ENCODE results near the gene C2CD3. TPM values are rescaled to one million over a fixed set of nuclear protein-coding genes. Genes with fewer than 3 reads are reported as not detected.
A peak's percentile ranks its signal among the peaks of the same experiment; 100 is the strongest.

The C2CD3 gene
- total and polyA plus RNA-seq, 10 donors, result 5.7 to 49.2 (median 31.8) TPM

DNA sequence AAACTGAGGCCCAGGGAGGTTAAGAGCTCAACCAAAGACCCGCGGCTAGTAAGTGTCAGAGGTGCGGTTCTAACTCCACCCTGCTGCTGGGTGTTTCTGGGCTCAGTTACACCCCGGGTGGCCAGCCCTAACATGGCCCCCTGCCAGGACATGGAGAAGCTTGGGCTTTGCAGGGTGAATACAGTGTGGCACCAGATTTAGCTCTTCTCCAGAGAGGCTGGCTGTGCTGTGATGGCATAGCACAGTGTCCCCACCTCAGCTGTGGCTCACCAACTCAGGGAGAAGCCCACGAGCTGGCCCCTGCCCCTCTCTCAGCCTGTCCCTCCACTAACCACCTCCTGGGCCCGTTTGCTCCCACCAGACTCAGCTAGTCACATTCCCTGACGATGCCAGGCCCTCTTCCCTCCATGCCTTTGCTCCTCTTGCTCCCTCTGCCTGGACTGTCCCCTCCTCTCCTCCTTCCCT lies 168.9 kb downstream of the C2CD3 start:
- Histone ChIP-seq H3K27ac (no peak overlapping the region), H3K36me3 (peaks cover 0 to 61% (median 17%) of the 10 kb centered on the region in 6 donors), H3K27me3 (replicated peaks in 1 of 7) (no peaks in the 10 kb centered on the region), H3K4me3 (no peak overlapping the region), H3K9me3 (no peaks in the 10 kb centered on the region), H3K4me1 (peaks cover 7 to 56% (median 26%) of the 10 kb centered on the region in 6 donors)
- no peak for TF ChIP-seq POLR2AphosphoS5 (IDR thresholded peaks at IDR 0.05)
- TF ChIP-seq, protein P1, sequence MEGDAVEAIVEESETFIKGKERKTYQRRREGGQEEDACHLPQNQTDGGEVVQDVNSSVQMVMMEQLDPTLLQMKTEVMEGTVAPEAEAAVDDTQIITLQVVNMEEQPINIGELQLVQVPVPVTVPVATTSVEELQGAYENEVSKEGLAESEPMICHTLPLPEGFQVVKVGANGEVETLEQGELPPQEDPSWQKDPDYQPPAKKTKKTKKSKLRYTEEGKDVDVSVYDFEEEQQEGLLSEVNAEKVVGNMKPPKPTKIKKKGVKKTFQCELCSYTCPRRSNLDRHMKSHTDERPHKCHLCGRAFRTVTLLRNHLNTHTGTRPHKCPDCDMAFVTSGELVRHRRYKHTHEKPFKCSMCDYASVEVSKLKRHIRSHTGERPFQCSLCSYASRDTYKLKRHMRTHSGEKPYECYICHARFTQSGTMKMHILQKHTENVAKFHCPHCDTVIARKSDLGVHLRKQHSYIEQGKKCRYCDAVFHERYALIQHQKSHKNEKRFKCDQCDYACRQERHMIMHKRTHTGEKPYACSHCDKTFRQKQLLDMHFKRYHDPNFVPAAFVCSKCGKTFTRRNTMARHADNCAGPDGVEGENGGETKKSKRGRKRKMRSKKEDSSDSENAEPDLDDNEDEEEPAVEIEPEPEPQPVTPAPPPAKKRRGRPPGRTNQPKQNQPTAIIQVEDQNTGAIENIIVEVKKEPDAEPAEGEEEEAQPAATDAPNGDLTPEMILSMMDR (IDR thresholded peaks at IDR 0.05 in 8 of 11, conservative IDR thresholded peaks at IDR 0.05 in 3 of 11), result no peak
- no peak for TF ChIP-seq POLR2A (IDR thresholded peaks at IDR 0.05)
- DNase-seq, result peak; percentile 67
- intact Hi-C loops (cut with DNase I; ENCODE audit: low total_unique reads), result no loop called here
- 85 to 93% (median 89%) methylated on average over 7 of the region's 7 CpGs for WGBS, 5 donors

DNA sequence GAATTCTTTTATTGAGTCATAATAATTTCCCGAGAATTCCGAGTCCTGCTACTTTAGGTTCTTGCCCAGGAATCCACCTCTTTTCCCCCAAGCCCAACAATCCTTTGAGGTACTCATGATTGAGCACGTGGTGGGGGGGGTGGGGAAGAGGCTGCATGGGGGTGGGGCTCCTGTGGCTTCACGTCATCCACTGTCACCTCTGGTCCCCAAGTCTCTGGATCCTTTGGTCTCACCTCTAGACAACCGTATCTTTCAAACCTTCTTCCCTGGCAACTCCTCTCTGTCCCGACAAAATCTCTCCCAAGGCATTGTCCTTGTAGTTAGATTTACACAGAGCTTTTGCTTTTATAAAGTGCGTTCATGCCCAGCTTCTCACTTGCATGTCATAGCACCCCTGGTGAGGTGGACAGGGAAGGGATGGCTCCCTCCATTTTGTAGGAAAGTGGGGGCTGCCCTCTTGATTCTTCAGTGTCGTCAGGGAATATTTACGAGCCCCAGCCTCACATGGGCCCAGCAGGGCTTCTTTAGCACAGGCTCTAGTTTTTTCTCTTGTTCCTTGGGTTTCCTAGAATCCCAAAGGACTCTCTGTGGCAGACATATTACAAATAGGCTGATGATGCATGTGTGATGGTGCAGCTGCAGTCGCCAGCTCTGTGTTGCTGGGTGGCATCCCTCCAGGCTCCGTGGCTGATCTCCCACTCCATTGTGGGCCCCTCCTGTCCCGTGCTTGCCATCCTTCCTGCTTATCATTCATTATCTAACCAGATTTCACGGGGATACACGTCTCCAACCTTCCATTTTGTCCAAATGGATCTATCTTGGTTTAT lies 170.3 kb downstream of the C2CD3 start:
- H3K9me3 ChIP-seq, result no peaks in the 10 kb centered on the region
- TF ChIP-seq POLR2A (IDR thresholded peaks at IDR 0.05) (no peak), POLR2AphosphoS5 (IDR thresholded peaks at IDR 0.05) (no peak)
- TF ChIP-seq, protein P1 (IDR thresholded peaks at IDR 0.05 in 8 of 11, conservative IDR thresholded peaks at IDR 0.05 in 3 of 11), result no peak
- H3K36me3 ChIP-seq, result peaks cover 0 to 50% (median 17%) of the 10 kb centered on the region in 6 donors
- WGBS, 5 donors, result 90 to 95% (median 91%) methylated on average over 14 of the region's 14 CpGs
- no peak overlapping the region for H3K4me3 ChIP-seq
- H3K27me3 ChIP-seq (replicated peaks in 1 of 7), result no peaks in the 10 kb centered on the region
- DNase-seq, result peak; percentile 35
- intact Hi-C loops (cut with DNase I; ENCODE audit: low total_unique reads), result no loop called here
- no peak overlapping the region for H3K27ac ChIP-seq
- H3K4me1 ChIP-seq, result peaks cover 6 to 56% (median 32%) of the 10 kb centered on the region in 6 donors

GRCh38 chr11:73999581-74000306 lies 171.1 kb downstream of the C2CD3 start:
- no peak overlapping the region for H3K4me3 ChIP-seq
- TF ChIP-seq POLR2A (IDR thresholded peaks at IDR 0.05), result no peak
- no peak for TF ChIP-seq POLR2AphosphoS5 (IDR thresholded peaks at IDR 0.05)
- TF ChIP-seq, protein P1 (IDR thresholded peaks at IDR 0.05 in 8 of 11, conservative IDR thresholded peaks at IDR 0.05 in 3 of 11), result no peak
- H3K27ac ChIP-seq, result no peak overlapping the region
- peaks cover 0 to 44% (median 17%) of the 10 kb centered on the region in 6 donors for H3K36me3 ChIP-seq
- H3K9me3 ChIP-seq, result no peaks in the 10 kb centered on the region
- WGBS, 5 donors, result 72 to 83% (median 82%) methylated on average over 8 of the region's 8 CpGs
- H3K27me3 ChIP-seq (replicated peaks in 1 of 7), result no peaks in the 10 kb centered on the region
- intact Hi-C loops (cut with DNase I; ENCODE audit: low total_unique reads), result no loop called here
- peak; percentile 44 for DNase-seq
- H3K4me1 ChIP-seq, result peaks cover under 1 to 56% (median 33%) of the 10 kb centered on the region in 6 donors
